Measurements from ENCODE around the gene IKZF3.

- TF ChIP-seq, protein P1, sequence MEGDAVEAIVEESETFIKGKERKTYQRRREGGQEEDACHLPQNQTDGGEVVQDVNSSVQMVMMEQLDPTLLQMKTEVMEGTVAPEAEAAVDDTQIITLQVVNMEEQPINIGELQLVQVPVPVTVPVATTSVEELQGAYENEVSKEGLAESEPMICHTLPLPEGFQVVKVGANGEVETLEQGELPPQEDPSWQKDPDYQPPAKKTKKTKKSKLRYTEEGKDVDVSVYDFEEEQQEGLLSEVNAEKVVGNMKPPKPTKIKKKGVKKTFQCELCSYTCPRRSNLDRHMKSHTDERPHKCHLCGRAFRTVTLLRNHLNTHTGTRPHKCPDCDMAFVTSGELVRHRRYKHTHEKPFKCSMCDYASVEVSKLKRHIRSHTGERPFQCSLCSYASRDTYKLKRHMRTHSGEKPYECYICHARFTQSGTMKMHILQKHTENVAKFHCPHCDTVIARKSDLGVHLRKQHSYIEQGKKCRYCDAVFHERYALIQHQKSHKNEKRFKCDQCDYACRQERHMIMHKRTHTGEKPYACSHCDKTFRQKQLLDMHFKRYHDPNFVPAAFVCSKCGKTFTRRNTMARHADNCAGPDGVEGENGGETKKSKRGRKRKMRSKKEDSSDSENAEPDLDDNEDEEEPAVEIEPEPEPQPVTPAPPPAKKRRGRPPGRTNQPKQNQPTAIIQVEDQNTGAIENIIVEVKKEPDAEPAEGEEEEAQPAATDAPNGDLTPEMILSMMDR (IDR thresholded peaks at IDR 0.05; ENCODE audit: low read length) = no peak
- no peak for TF ChIP-seq EZH2 (optimal IDR thresholded peaks at IDR 0.05; ENCODE audit: low read depth, low read length)
- no peak for TF ChIP-seq EZH2phosphoT487 (IDR thresholded peaks at IDR 0.05; ENCODE audit: low read length)
Observed at GRCh38 chr17:39727556-39727955, 136.6 kb downstream of the IKZF3 start.

Measured in MM.1S (cell line).